Activated CD4-positive, alpha-beta T cell treated with anti-CD3 and anti-CD28 coated beads, Interleukin-2, Interleukin-4, amounts not matched to agents 100 ng/mL and 50 ng/mL, durations not matched to agents 16 hours and 8 hours (primary cell): ENCODE data around the gene ANKRD31.
A peak's percentile ranks its signal among the peaks of the same experiment; 100 is the strongest.
"Not testable (repeated sequence)": the region's sequence is repeated elsewhere in the genome, so short reads cannot be mapped to it uniquely, and the experiment has no call there.

Experiments
- DNase-seq: peaks from one replicate; pipeline ENCODE4 v3.0.0-alpha.2; 2020; ENCODE audit warnings: low spot score

The ANKRD31 gene

GRCh38 chr5:75140277-75140676 is 96.4 kb downstream of the ANKRD31 start:
- no peak for DNase-seq

GRCh38 chr5:75138689-75139088 is 98.0 kb downstream of the ANKRD31 start:
- no peak for DNase-seq

GRCh38 chr5:75130818-75131349 is 105.8 kb downstream of the ANKRD31 start:
- no peak for DNase-seq

- no peak for DNase-seq
Measured at GRCh38 chr5:75116856-75117255, 119.8 kb downstream of the ANKRD31 start.

GRCh38 chr5:75114311-75114710 is 122.4 kb downstream of the ANKRD31 start:
- DNase-seq = not testable (repeated sequence)

GRCh38 chr5:75113354-75114113 is 123.1 kb downstream of the ANKRD31 start:
- DNase-seq = no peak

- no peak for DNase-seq
Measured at GRCh38 chr5:75108931-75109596, 127.6 kb downstream of the ANKRD31 start.

GRCh38 chr5:75108515-75108914 is 128.2 kb downstream of the ANKRD31 start:
- no peak for DNase-seq

- not testable (repeated sequence) for DNase-seq
Measured at GRCh38 chr5:75095956-75096355, 140.7 kb downstream of the ANKRD31 start.

GRCh38 chr5:75091597-75091996 is 145.1 kb downstream of the ANKRD31 start:
- DNase-seq = no peak

GRCh38 chr5:75089662-75090061 is 147.0 kb downstream of the ANKRD31 start:
- DNase-seq = no peak

- peak; percentile 36 for DNase-seq
Measured at GRCh38 chr5:75089137-75089536, 147.5 kb downstream of the ANKRD31 start.

- DNase-seq = no peak
Measured at GRCh38 chr5:75088648-75089047, 148.0 kb downstream of the ANKRD31 start.

GRCh38 chr5:75081510-75081909 is 155.2 kb downstream of the ANKRD31 start:
- DNase-seq = no peak

GRCh38 chr5:75079346-75079745 is 157.3 kb downstream of the ANKRD31 start:
- not testable (repeated sequence) for DNase-seq

- DNase-seq = no peak
Measured at GRCh38 chr5:75078027-75078426, 158.7 kb downstream of the ANKRD31 start.

- DNase-seq = no peak
Measured at GRCh38 chr5:75072061-75072460, 164.6 kb downstream of the ANKRD31 start.

GRCh38 chr5:75071100-75071499 is 165.6 kb downstream of the ANKRD31 start:
- DNase-seq = no peak

GRCh38 chr5:75067434-75067833 is 169.2 kb downstream of the ANKRD31 start:
- no peak for DNase-seq

- DNase-seq = no peak
Measured at GRCh38 chr5:75062925-75063531, 173.7 kb downstream of the ANKRD31 start.

- no peak for DNase-seq
Measured at GRCh38 chr5:75059912-75060545, 176.6 kb downstream of the ANKRD31 start.

- DNase-seq = no peak
Measured at GRCh38 chr5:75058986-75059535, 177.6 kb downstream of the ANKRD31 start.
